Upper lobe of left lung (tissue), 4 donors: Measurements from ENCODE around the gene HDAC6.

Experiments used
- CTCF ChIP-seq, 6 experiments: fragments of 450-650 bp in 4 of 6; fragments of 200-600 bp in 2 of 6; sonication (generic) in 2 of 6; IDR thresholded peaks; one replicate each; pipeline ENCODE4 v1.5.1; 2016 to 2019; ENCODE audit warnings: antibody characterized with exemption in 6 of 6
- EP300 ChIP-seq, 4 donors: sonication (generic); formaldehyde crosslinking; IDR thresholded peaks; one replicate each; pipeline ENCODE4 v1.5.1; 2017; ENCODE audit warnings: antibody characterized with exemption in 4 of 4, control low read depth in 2 of 4
- POLR2AphosphoS5 ChIP-seq, 2 donors: sonication (generic); formaldehyde crosslinking; IDR thresholded peaks; one replicate each; pipeline ENCODE4 v1.5.1; 2017; ENCODE audit warnings: antibody characterized with exemption in 2 of 2

GRCh38 chrX:48786825-48787504 lies 14.9 kb upstream of the HDAC6 start:
- TF ChIP-seq CTCF (IDR thresholded peaks at IDR 0.05) (no peak), POLR2AphosphoS5 (IDR thresholded peaks at IDR 0.05) (no peak), EP300 (IDR thresholded peaks at IDR 0.05) (no peak)
